ENCODE measurements around the gene PDE8B. TPM values are rescaled to one million over a fixed set of nuclear protein-coding genes. Genes with fewer than 3 reads are reported as not detected.

Gene PDE8B
- polyA plus RNA-seq, 1 of the 3 experiments (the other 2 are of a cell fraction), result not detected

DNA sequence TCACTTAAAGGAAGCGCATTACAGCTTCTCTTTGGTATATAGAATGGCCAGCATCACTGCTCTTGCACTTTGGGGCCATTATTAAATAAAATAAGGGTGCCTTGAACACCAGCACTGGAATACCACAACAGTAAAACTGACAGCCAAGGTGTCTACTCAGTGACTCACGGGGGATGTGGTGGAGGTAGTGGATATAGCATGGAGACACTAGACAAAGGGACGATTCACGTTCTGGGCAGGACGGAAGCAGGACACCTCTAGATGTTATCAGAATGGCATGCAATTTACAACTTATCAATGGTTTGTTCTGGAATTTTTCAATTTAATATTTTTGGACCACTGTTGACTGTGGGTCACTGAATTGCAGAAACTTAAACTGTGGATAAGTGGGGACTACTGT is 32.9 kb upstream of the PDE8B start (continued):
- TF ChIP-seq FOXM1 (IDR thresholded peaks at IDR 0.05; ENCODE audit: low read depth), result no peak
- TF ChIP-seq RCOR1 (IDR thresholded peaks at IDR 0.05; ENCODE audit: low read length), result no peak
- TF ChIP-seq FOXJ3 (CRISPR knock-in tag; IDR thresholded peaks at IDR 0.05), result no peak

DNA sequence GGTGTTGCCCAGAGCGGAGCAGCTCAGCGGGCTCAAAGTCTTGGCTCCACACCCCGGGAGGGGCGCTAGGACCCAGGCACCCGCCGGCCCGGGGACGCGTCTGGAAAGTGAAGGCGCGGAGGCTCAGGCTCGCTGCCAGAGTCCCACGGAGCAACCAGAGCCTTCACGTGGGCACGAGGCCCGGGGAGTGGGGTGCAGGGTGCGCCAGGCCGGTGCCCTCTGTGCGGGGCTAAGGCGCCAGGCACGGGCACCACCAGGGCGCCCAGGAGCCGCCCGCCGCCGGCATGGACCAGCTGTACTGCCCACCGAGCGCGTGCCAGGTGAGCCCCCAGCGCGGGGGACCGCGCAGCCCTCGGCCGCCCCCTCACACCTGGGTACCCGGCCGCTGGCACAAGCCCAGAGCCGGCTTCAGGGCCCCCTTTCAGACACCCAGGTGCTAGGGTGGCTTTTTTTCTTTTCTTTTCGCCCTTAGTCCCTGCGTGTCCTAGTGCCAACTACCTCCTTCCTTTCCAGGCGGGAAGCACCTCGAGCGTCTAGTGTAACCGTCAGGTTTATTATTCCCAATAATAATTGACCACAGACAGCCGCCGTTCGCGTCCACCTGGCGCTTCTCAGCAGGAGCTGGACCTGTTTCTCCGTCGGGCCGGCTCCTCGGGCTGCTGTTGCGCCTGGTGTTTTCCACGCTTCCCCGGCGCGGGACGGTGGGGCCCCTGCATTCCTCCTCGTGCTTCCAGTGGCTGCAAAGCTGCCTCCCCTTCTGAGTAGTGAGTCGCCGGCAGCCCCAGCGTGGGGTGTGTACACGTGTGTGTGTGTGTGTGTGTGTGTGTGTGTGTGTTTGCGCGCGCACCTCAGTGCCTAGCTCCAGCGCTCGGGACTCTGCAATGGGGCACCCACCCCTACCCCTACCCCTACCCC is 30.1 kb upstream of the PDE8B start:
- H3K9ac ChIP-seq, result no peak overlapping the region
- peak overlapping the region in 1 of 2 experiments; percentile 47; a peak in 2 of 4 replicates for H3K4me3 ChIP-seq (ENCODE audit: low read depth in 2 of 2, low read length in 1 of 2)
- no peak overlapping the region for H2AFZ ChIP-seq (ENCODE audit: low read depth)
- no peaks in the 10 kb centered on the region for H3K36me3 ChIP-seq (replicated peaks in 1 of 2; ENCODE audit: control insufficient read depth in 1 of 2, insufficient read depth in 2 of 2, low read length in 1 of 2)
- H3K27ac ChIP-seq (ENCODE audit: low read depth in 2 of 2, low read length in 1 of 2), result no peak overlapping the region
- H3K4me2 ChIP-seq, result peak overlapping the region; percentile 24; the same call in 1 of the 2 replicates
- H3K9me3 ChIP-seq, result no peaks in the 10 kb centered on the region
- H3F3A ChIP-seq (replicated peaks; ENCODE audit: insufficient read depth), result no peaks in the 10 kb centered on the region
- peaks cover 33% of the 10 kb centered on the region for H3K27me3 ChIP-seq (ENCODE audit: insufficient read depth)
- no peaks in the 10 kb centered on the region for H3K9me2 ChIP-seq
- H4K20me1 ChIP-seq (ENCODE audit: insufficient read depth), result no peaks in the 10 kb centered on the region
- H3K79me2 ChIP-seq (ENCODE audit: insufficient read depth), result no peaks in the 10 kb centered on the region
- peaks cover 0 to 4% of the 10 kb centered on the region in 2 experiments; a peak in 1 of 4 replicates for H3K4me1 ChIP-seq (ENCODE audit: control insufficient read depth in 1 of 2, insufficient read depth in 2 of 2, low read depth in 1 of 2, low read length in 1 of 2)
- WGBS (ENCODE audit: low lambda C conversion rate), result 17% methylated on average over 27 of the region's 69 CpGs
- no peak for TF ChIP-seq MEF2A (IDR thresholded peaks at IDR 0.05; ENCODE audit: borderline replicate concordance, low read depth)
- TF ChIP-seq NFIC (IDR thresholded peaks at IDR 0.05; ENCODE audit: borderline replicate concordance), result no peak
- TF ChIP-seq TEAD4 (IDR thresholded peaks at IDR 0.05; ENCODE audit: borderline replicate concordance, insufficient read depth), result no peak
- TF ChIP-seq, protein P1, sequence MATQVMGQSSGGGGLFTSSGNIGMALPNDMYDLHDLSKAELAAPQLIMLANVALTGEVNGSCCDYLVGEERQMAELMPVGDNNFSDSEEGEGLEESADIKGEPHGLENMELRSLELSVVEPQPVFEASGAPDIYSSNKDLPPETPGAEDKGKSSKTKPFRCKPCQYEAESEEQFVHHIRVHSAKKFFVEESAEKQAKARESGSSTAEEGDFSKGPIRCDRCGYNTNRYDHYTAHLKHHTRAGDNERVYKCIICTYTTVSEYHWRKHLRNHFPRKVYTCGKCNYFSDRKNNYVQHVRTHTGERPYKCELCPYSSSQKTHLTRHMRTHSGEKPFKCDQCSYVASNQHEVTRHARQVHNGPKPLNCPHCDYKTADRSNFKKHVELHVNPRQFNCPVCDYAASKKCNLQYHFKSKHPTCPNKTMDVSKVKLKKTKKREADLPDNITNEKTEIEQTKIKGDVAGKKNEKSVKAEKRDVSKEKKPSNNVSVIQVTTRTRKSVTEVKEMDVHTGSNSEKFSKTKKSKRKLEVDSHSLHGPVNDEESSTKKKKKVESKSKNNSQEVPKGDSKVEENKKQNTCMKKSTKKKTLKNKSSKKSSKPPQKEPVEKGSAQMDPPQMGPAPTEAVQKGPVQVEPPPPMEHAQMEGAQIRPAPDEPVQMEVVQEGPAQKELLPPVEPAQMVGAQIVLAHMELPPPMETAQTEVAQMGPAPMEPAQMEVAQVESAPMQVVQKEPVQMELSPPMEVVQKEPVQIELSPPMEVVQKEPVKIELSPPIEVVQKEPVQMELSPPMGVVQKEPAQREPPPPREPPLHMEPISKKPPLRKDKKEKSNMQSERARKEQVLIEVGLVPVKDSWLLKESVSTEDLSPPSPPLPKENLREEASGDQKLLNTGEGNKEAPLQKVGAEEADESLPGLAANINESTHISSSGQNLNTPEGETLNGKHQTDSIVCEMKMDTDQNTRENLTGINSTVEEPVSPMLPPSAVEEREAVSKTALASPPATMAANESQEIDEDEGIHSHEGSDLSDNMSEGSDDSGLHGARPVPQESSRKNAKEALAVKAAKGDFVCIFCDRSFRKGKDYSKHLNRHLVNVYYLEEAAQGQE (IDR thresholded peaks at IDR 0.05; ENCODE audit: low read depth, low read length), result no peak
- TF ChIP-seq TAF1 (IDR thresholded peaks at IDR 0.05; ENCODE audit: borderline replicate concordance, low read depth, low read length), result no peak
- no peak for TF ChIP-seq RCOR1 (IDR thresholded peaks at IDR 0.05; ENCODE audit: low read length)
- POLR2A ChIA-PET, result no interaction called here
- CTCF ChIA-PET, result interaction anchor here (1.2 to 1.6 kb wide), 2 partner anchors 9 to 35 kb away, joined by 3 to 4 read pairs; no protein-coding TSS in a partner anchor
- DNase-seq, result peak; percentile 73

DNA sequence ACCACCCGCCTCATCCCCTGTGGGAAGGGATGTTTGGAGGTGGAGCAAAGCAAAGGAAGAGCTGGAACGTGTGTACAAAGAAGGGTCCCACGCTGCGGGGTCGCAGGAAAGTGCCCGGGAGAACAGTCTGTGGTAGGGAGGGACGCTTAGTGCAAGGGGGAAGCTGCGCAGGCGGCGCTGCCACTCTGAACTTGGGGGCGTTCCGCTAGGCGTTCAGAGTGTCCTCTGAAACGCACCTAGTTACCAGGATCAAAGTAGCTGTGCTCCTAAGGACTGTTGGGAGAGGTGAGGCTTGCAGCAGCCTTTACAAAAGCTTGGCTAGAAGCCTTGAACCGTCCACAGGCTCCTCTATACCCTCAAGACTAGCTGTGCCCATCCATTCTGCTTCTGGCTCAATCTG is 29.3 kb upstream of the PDE8B start:
- 65% methylated on average over 11 of the region's 15 CpGs for WGBS (ENCODE audit: low lambda C conversion rate)
- TF ChIP-seq, protein P2, sequence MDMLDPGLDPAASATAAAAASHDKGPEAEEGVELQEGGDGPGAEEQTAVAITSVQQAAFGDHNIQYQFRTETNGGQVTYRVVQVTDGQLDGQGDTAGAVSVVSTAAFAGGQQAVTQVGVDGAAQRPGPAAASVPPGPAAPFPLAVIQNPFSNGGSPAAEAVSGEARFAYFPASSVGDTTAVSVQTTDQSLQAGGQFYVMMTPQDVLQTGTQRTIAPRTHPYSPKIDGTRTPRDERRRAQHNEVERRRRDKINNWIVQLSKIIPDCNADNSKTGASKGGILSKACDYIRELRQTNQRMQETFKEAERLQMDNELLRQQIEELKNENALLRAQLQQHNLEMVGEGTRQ (IDR thresholded peaks at IDR 0.05; ENCODE audit: borderline replicate concordance, low read depth, low read length), result no peak
- TF ChIP-seq, protein P3, sequence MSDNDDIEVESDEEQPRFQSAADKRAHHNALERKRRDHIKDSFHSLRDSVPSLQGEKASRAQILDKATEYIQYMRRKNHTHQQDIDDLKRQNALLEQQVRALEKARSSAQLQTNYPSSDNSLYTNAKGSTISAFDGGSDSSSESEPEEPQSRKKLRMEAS (IDR thresholded peaks at IDR 0.05; ENCODE audit: low read depth), result no peak
- TF ChIP-seq TEAD4 (IDR thresholded peaks at IDR 0.05; ENCODE audit: borderline replicate concordance, insufficient read depth), result no peak
- no peak for TF ChIP-seq YY1 (IDR thresholded peaks at IDR 0.05; ENCODE audit: low read depth)
- no peak for TF ChIP-seq RAD21 (IDR thresholded peaks at IDR 0.05; ENCODE audit: low read length)
- TF ChIP-seq FOXJ3 (CRISPR knock-in tag; IDR thresholded peaks at IDR 0.05), result no peak
- TF ChIP-seq CHD2 (IDR thresholded peaks at IDR 0.05; ENCODE audit: low read length, partially characterized antibody), result no peak
- H3K4me1 ChIP-seq (ENCODE audit: control insufficient read depth in 1 of 2, insufficient read depth in 2 of 2, low read depth in 1 of 2, low read length in 1 of 2), result peaks cover 0 to 4% of the 10 kb centered on the region in 2 experiments; a peak in 1 of 4 replicates
- no peak for DNase-seq
- H3K36me3 ChIP-seq (replicated peaks in 1 of 2; ENCODE audit: control insufficient read depth in 1 of 2, insufficient read depth in 2 of 2, low read length in 1 of 2), result no peaks in the 10 kb centered on the region
- no peak overlapping the region for H2AFZ ChIP-seq (ENCODE audit: low read depth)
- H3K9me3 ChIP-seq, result no peaks in the 10 kb centered on the region
- POLR2A ChIA-PET, result no interaction called here
- no peak overlapping the region for H3K4me2 ChIP-seq
- CTCF ChIA-PET, result interaction anchor here (0.6 to 1.6 kb wide), 3 partner anchors 36 to 256 kb away, joined by 3 read pairs; no protein-coding TSS in a partner anchor
- no peak overlapping the region for H3K27ac ChIP-seq (ENCODE audit: low read depth in 2 of 2, low read length in 1 of 2)
- H3K27me3 ChIP-seq (ENCODE audit: insufficient read depth), result peaks cover 33% of the 10 kb centered on the region
- H3F3A ChIP-seq (replicated peaks; ENCODE audit: insufficient read depth), result no peaks in the 10 kb centered on the region
- no peaks in the 10 kb centered on the region for H3K79me2 ChIP-seq (ENCODE audit: insufficient read depth)
- H3K4me3 ChIP-seq (ENCODE audit: low read depth in 2 of 2, low read length in 1 of 2), result no peak overlapping the region
- no peaks in the 10 kb centered on the region for H4K20me1 ChIP-seq (ENCODE audit: insufficient read depth)
- H3K9ac ChIP-seq, result no peak overlapping the region
- no peaks in the 10 kb centered on the region for H3K9me2 ChIP-seq

All from SK-N-SH (cell line).